ENCODE measurements around the gene DDC.
"Not testable (repeated sequence)": the region's sequence is repeated elsewhere in the genome, so short reads cannot be mapped to it uniquely, and the experiment has no call there.

Gene DDC

DNA sequence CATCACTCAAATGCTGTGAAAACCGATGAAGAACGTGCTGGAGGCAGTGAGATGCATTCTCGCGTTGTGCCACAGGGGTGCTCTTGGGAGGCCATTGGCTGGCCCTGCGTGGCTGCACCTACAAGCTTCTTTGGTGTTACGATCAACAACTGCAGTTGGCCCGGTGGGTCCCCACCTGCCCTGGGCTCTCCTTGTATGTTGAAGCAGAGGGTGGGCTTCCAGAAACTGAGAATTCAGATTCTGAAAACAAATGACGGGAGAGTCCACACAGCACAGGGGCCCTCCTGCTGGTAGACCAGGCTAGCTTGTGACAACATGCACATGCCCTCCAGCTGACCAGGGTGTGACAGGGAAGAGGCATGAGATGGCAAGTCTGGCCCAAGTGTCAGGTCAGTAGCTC is 23.7 kb upstream of the DDC start:
- DNase-seq: no peak

DNA sequence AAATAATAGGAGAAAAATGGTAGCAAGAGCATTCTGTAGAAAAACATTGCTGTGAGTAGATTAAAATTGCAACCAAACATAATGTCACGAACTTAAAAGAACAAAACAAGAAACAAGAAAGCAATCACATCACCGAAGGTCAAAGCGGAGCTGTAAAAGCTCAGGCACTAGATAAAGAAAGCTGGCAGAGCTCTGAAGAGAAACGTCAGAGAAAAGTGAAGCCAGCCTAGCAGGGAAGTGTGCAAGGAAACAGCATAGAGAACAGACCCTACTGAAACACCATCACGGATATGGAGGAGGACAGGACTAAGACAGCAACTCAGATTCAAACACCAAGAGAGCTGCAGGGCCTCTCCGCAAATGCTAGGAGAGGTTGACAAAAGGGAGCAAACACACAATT is 22.5 kb upstream of the DDC start:
- no peak for DNase-seq

DNA sequence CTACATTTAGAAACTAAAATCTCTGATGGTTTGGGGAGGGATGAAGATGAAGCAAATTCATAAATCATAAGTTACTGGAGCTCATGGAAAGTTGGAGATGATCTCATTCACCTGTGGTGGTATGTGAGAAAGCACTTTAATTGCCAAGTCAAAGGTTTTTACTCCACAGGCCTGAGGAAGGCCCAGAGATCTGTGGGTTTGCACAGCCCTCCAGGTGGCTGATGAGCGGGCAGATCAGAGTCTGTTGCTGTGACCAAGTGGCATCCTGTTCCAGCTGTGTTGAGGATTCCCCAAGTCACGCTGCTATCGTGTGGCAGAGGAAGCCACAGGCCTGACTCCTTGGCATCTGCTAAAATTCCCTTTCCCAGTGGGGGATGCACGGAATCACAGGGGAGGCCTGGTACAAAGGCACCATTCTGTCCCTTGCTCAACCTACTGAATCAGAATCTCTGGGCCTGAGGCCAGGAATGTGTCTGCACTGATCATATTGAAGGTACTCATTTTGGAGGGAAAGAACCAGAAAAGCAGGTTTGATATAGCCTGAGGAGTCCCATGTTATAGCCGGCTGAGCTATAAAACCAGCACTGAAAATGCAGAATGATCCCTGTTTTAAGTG is 19.7 kb upstream of the DDC start:
- no peak for DNase-seq

DNA sequence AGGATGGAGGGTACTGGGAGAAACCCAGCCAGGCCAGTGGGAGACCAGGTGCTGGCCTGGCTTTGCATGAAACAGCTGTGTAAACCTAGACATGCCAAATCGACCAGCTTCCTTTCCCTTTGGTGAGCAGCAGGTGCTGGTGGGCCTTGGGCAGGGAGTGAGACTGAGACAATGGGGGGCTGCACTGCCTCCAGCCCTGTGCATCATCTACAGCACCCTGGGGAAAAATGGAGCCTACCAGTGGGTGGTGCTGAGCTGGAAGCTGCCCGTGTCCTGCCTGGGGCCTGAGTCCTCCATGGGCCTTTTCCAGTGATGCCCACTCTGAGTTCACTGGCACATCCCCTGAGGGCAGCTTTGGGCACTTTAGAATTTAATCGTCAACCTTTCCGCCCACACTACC is 19.2 kb upstream of the DDC start:
- peak; percentile 15 for DNase-seq

DNA sequence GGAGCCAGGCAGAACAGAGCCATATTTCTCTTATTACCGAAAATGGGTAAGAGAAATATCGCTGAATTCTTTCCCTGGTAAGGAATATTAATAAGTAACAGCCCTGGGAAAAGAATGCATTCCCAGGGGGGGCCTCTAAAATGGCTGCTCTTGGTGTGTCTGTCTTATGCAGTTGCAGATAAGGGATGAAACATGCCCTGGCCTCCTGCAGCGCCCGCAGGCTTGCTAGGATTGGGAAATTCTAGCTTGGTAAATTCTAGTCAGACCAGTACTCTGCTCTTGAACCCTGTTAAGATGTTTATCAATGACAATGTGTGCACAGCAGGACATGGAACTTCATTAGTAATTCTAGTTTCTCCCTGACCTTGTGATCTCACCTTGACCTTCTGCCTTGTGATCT is 18.1 kb upstream of the DDC start:
- DNase-seq: peak; percentile 16

DNA sequence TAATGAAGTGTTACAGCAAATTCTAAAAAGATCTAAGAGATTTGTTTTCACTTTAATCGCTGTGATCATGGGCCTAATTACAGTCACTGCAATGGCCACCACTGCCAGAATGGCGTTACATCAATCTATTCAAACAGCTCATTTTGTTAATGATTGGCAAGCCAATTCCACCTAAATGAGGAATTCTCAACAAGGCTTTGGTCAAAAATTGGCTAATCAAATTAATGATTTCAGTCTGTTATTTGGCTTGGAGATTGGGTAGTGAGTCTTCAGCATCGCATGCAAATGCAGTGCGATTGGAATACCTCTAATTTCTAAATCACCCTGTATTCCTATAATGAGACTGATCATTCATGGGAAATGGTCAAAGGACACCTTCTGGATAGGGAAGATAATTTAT is 17.1 kb upstream of the DDC start:
- not testable (repeated sequence) for DNase-seq

DNA sequence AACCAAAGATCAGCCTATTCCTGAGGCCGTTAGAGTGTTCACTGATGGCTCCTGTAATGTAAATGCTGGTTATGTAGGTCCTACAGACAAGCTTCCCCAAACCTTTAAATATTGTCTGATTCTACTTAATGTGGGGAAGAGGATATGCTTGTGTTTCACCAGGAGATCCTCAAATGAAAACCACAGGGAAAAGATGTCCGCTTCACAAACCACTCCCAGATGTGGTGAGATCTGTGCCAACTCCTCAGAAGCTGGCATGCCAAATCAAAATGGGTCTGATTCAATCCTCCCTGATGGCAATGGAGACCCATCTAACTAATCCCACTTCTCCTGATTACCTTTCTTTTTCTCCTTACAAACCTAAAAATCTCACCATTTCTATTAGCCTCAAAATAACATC is 15.5 kb upstream of the DDC start:
- DNase-seq: not testable (repeated sequence)

DNA sequence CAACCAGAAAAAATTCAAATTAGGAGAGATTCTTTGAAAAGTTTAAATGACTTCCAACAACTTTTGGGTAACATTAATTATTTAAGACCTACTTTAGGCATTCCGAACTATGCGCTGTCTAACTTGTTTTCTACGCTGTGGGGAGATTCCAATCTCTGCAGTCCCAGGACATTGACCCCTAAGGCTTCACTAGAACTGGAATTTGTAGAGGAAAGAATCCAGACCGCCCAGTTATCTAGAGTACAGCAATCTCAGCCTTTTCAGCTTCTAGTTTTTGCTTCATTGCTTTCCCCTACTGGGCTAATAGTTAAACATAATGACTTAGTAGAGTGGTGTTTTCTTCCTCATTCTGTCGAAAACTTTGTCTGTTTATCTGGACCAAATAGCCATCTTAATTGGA is 14.9 kb upstream of the DDC start:
- DNase-seq: no peak

DNA sequence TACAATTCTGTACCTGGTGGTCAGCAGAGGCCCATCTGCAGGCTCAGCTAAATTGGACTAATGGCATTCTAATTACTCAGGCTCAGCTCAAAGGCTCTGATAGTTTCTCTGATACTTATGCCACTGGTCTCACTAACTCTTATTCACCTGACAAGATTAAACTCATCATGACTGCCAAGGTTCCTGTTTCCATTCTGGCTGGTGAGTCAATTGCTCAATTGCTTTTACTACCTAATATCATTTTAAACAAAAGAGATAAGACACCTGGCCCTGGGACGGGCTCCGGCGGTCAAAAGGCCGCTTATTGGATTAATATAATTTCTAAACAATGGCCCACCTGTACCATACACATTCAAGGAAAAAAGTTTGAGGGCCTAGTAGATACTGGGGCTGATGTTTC is 12.9 kb upstream of the DDC start:
- DNase-seq: not testable (repeated sequence)

DNA sequence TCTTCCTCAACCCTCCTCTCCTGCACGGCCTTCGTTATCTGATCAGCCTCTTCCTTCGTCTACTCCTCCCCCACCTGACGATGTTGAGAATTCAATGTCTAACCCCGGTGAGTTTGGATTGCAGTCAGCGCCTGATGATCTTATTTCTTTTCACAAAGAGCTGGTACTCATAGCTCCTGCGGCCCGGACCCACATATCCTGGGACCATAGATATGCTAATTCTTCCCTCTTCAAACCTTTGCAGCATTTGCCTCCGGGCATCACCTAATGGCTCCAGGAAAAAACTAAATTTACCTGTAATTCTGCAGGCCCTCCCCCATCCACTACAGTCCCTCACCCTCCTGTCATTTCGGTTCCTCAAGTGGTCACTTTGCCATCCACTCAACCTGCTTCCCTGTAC is 12.4 kb upstream of the DDC start:
- DNase-seq: no peak

DNA sequence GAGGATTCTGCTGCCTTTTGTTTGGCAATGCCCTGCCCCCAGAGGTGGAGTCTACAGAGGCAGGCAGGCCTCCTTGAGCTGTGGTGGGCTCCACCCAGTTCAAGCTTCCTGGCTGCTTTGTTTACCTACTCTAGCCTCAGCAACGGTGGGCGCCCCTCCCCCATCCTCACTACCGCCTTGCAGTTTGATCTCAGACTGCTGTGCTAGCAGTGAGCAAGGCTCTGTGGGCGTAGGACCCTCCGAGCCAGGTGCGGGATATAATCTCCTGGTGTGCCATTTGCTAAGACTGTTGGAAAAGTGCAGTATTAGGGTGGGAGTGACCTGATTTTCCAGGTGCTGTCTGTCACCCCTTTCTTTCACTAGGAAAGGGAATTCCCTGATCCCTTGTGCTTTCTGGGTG is 11.2 kb upstream of the DDC start:
- not testable (repeated sequence) for DNase-seq

DNA sequence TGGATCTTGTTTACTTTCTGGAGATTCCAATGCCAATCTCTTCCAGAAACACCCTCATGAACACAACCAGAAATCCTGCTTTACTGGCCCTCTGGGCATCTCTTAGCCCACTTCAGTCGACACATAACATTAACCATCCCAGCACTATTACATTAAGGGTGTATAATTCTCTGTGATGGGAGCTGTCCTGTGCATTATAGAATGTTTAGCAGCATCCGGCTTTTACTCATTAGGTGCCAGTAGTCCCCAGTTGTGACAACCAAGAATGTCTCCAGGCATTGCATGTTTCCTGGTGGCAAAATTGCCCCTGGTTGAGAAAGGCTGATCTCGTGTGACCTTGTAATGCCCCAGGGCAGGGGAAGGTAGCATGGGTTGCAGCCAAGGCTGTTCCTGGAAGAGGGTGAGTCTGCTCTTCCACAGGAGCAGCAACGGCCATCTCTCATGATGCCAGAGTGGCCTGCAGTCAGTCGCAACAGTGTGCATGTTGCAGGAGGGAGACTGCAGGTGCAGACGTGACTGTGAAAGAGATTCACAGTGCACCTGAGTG is 2.6 kb upstream of the DDC start:
- DNase-seq: no peak

DNA sequence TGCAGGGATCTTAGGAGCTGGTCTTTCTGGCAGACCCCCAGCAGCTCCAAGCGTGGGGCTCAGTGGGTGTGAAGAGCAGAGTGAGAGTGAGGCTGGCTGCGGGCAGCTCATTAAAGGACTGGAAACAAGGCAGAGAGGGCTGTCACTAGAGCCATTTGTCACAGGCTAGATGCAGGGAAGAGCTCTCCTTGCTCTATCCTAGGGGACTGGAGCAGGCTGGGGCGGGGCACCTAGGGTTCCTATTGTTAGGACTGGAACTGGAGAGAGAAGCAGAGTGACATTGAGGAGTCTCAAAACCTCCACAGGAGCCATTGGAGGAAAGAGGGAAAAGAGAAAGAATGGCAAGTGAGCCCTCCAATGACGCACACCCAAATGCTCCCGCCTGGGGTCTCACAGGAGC is 772 bp upstream of the DDC start:
- no peak for DNase-seq

DNA sequence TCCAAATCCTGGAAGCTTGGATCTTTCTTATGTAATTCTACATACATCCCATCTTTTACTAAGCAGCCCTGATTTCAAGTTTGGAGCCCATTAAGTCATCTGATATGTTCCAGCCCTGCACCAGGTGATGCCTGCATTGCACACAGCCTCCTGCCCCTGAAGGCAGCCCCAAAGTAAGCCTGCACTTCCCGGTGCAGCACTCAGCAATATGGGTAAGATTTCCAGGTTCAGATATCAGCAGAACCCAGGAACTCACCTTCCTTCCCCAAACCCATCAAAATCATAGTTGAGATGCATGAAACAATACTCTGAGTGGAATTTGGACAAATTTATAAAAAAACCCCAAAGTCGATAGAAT is 333 bp upstream of the DDC start:
- DNase-seq: no peak

DNA sequence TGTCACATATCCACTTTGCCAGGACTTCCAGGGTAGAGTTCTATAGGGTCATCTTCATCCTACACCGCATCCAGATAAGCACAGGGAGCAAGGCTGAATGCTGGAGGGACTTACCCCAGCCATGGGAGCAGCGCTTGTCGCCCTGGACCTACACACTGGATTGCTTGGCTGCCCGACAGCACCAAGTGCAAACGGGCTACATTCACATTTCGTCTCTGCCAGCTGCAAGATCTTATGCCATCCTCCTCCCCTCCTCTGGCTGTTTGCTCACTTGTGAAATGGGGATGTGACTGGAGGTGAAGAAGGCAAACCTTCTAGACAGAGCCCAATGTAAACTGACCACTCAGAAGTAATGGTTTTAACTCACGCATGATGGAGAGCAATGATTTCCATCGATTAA is 1.0 kb downstream of the DDC start:
- DNase-seq: no peak

DNA sequence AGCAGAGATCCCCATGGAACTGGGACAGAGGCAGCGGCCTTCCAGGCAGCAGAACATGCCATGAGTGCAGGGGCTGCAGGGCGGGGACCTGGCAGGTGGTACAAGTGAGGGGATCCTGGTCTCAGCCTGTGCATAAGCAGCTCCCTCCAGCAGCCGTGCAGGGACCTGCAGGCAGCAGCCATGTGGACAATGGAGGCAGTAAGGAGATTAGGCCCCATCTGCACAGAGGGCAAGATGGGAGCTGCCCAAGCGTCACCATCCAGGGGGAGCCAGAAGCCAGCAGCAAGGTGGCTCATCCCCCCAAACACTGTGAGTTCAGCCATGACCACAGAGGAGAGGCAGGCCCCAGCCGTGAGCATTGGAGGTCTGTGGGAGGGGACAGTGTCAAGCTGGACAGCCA is 3.1 kb downstream of the DDC start:
- peak; percentile 70 for DNase-seq

DNA sequence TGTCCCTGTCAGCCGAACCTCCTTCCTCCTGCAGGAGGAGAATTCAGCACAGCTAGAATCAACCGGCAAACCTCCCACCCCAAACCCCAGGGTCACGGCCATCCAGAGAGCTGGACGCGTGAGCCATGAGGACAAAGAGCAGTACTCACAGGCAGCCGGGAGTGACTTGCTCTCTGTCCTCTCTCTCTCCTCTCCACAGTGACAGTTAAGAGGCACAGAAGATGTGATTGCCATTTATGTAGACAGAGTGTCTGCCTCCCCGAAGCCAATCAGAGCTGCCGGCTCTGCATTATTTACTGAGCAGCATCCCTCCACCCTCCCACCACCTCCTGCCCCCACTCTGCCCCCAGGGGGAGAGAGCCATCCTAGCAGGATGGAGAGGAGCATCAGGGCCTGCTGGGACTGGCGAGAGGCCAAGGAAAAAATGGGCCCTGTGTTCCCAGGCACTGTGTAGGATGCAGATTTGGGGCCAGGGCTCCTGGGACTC is 4.3 kb downstream of the DDC start:
- peak; percentile 99 for DNase-seq

DNA sequence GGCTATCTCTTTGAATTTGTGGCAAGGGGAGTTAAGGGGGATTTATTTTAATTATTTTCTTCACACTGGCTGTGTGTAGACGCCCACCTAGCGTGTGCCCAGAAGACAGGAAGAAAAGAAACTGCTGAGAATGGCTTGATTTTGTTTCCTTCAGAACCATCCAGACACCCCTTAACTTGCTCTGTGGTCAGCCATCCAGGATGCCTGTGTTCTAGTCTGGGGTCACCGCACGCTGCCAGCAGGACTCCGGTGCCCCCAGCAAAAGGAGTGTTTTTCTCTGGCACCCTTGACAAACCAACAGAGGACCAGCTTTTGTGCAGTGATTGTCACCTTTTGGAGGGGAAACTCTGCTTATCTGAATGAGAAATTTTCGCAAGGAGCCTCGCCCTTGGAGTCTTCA is 5.3 kb downstream of the DDC start:
- peak; percentile 68 for DNase-seq

DNA sequence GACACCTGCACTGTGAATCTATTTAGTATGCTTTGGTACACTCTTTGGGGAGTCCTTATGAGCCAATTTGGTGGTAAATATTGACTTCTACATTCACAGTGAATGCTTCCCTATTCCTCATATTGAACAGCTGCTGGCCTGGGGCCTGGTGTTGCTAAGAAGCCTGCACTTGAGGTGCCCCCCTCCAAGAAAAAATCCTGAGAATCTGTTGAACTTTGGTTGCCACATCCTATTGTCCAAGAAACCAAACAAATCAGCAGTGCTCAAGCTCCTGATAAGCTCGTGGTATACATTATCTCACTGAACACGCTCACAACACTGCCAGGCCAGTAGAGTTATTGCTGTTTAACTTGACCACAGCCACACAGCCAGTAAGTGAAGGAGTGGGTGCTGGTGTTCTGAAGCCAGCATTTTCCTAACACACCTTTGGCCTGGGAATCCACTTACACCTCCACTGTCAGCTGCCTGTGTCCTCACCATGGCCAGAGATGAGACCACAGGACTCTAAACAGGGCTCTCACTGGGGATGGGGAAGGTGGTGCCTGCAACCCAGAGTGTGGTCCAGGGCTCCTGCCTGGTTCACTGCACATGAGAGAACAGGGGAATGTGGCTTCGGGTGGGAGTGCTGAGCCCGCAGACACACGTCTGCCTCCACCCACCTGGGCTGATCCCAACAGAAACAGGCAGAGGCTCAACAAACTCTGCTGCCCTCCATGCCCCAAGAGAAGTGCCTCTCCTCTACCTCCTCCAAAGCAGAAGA is 6.7 kb downstream of the DDC start:
- DNase-seq: peak; percentile 98

DNA sequence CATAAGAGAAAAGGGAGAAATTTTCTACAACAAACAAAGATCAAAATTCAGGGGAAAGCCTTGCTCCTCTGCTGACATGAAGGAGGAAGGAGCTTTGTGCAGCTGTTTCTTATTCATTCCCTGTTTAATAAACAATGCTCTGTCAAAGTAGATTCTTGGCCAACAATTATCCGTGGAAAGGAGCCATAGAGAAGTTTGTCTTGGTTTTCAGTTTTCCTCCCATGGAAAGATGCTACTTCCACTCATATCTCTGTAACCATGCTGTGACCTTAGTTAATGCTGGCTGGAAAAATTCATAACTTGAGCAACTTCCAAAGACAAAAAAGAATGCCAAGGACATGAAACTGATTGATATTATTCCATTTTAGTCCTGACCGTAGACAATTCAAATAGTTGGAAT is 8.1 kb downstream of the DDC start:
- DNase-seq: no peak

DNA sequence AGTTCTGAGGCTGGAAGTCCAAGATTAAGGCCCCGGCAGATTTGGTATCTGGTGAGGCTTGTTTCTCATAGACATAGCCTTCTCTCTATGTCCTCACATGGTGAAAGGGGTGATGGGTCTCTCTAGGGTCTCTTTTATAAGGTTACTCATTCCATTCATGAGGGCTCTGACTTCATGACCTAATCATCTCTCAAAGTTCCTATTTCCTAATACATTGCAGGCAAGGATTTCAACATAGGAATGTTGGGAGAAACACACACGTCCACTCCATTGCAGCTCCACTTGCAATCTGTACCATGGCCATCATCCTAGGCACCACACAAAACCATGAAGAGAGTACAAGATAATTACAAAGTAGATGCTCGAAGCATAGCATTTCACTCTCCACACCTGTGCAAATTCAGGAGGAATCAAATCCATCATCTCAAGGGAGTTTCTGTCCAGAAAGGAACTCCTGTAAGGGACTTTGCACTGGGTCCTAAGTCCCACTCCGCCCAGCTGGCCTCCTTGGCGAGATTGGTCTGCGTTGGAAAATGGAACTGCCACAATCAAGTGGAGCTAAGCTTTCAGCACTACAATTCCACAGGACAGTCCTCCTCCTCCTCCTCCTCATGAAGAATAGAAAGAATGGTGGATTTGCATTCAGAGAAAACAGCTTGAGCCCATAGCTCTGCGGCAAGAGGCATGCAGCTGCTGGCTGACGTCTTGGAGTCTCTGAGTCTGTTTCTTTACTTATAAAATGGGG is 8.8 kb downstream of the DDC start:
- DNase-seq: peak; percentile 83

DNA sequence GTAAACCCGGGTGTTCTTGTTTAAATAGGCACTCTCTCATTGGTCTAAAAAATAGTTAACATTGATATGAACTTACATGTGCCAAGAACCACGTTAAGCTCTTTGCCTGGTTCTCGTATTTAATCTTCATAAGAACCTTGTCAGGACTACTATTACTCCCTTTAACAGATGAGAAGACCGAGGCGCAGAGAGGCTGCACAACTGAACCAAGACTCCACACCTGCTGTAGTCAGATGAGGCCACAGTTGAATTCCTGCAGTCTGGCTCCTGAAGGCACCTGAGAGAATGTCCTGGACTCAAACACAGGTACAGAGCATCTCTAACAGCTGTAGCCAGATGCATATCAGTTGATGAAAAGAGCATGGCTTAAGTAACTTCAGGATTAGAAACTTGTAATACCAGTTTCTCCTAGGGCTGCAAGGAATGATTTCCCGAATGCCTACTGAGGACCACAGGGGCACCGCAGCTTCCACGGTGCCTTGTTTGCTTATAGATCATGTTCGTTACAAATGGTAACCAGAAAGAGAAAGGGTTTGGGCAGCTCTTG is 9.5 kb downstream of the DDC start:
- no peak for DNase-seq
